Measurements from ENCODE around the gene LRRC7. TPM values are rescaled to one million over a fixed set of nuclear protein-coding genes. Genes with fewer than 3 reads are reported as not detected.

Gene LRRC7
- total RNA-seq, 1 experiment from 2014 or later: not detected

- BruUV-seq (replicated peaks): no TSS peak
- Histone ChIP-seq H3K9me3 (ENCODE audit: low read depth, low read length, poor library complexity, severe bottlenecking) (no peaks in the 10 kb centered on the region), H3K36me3 (ENCODE audit: insufficient read depth, low read length, poor library complexity, severe bottlenecking) (no peaks in the 10 kb centered on the region), H3K4me1 (ENCODE audit: insufficient read depth, low read length, poor library complexity, severe bottlenecking) (peaks cover 14% of the 10 kb centered on the region), H3K4me3 (ENCODE audit: low read depth, low read length, poor library complexity, severe bottlenecking) (no peak overlapping the region), H3K27me3 (replicated peaks; ENCODE audit: insufficient read depth, low read depth, low read length, poor library complexity) (no peaks in the 10 kb centered on the region), H3K27ac (ENCODE audit: low read depth, low read length, poor library complexity, severe bottlenecking) (no peak overlapping the region)
- TF ChIP-seq EZH2 (IDR thresholded peaks at IDR 0.05; ENCODE audit: borderline replicate concordance, low read depth, low read length, poor library complexity, severe bottlenecking): no peak
- no peak for TF ChIP-seq CTCF (conservative IDR thresholded peaks at IDR 0.05; ENCODE audit: low read depth, low read length)
- DNase-seq (ENCODE audit: low spot score): no peak
- ChIA-PET POLR2A (ENCODE audit: low non-redundant PET) (no interaction called here), CTCF (no interaction called here)
- intact Hi-C loops (cut with micrococcal nuclease; ENCODE audit: unreplicated experiment): no loop called here
Observed at GRCh38 chr1:69919129-69919921, 351.6 kb downstream of the LRRC7 start.

GRCh38 chr1:69919922-69920273, 352.2 kb downstream of the LRRC7 start:
- CTCF ChIA-PET: no interaction called here
- no TSS peak for BruUV-seq (replicated peaks)

GRCh38 chr1:69920426-69920825, 352.7 kb downstream of the LRRC7 start:
- Histone ChIP-seq H3K36me3 (ENCODE audit: insufficient read depth, low read length, poor library complexity, severe bottlenecking) (no peaks in the 10 kb centered on the region), H3K9me3 (ENCODE audit: low read depth, low read length, poor library complexity, severe bottlenecking) (no peaks in the 10 kb centered on the region), H3K4me3 (ENCODE audit: low read depth, low read length, poor library complexity, severe bottlenecking) (no peak overlapping the region), H3K27ac (ENCODE audit: low read depth, low read length, poor library complexity, severe bottlenecking) (no peak overlapping the region), H3K27me3 (replicated peaks; ENCODE audit: insufficient read depth, low read depth, low read length, poor library complexity) (no peaks in the 10 kb centered on the region), H3K4me1 (ENCODE audit: insufficient read depth, low read length, poor library complexity, severe bottlenecking) (peaks cover 4% of the 10 kb centered on the region)
- DNase-seq (ENCODE audit: low spot score): no peak
- intact Hi-C loops (cut with micrococcal nuclease; ENCODE audit: unreplicated experiment): no loop called here
- BruUV-seq (replicated peaks): no TSS peak
- no peak for TF ChIP-seq CTCF (conservative IDR thresholded peaks at IDR 0.05; ENCODE audit: low read depth, low read length)
- CTCF ChIA-PET: no interaction called here
- POLR2A ChIA-PET (ENCODE audit: low non-redundant PET): no interaction called here

More at GRCh38 chr1:69919922-69920273, 352.2 kb downstream of the LRRC7 start:
- DNase-seq (ENCODE audit: low spot score): no peak
- TF ChIP-seq CTCF (conservative IDR thresholded peaks at IDR 0.05; ENCODE audit: low read depth, low read length) (no peak), EZH2 (IDR thresholded peaks at IDR 0.05; ENCODE audit: borderline replicate concordance, low read depth, low read length, poor library complexity, severe bottlenecking) (no peak)
- POLR2A ChIA-PET (ENCODE audit: low non-redundant PET): no interaction called here
- Histone ChIP-seq H3K9me3 (ENCODE audit: low read depth, low read length, poor library complexity, severe bottlenecking) (no peaks in the 10 kb centered on the region), H3K27ac (ENCODE audit: low read depth, low read length, poor library complexity, severe bottlenecking) (no peak overlapping the region), H3K27me3 (replicated peaks; ENCODE audit: insufficient read depth, low read depth, low read length, poor library complexity) (no peaks in the 10 kb centered on the region), H3K4me1 (ENCODE audit: insufficient read depth, low read length, poor library complexity, severe bottlenecking) (peaks cover 9% of the 10 kb centered on the region), H3K4me3 (ENCODE audit: low read depth, low read length, poor library complexity, severe bottlenecking) (no peak overlapping the region), H3K36me3 (ENCODE audit: insufficient read depth, low read length, poor library complexity, severe bottlenecking) (no peaks in the 10 kb centered on the region)
- intact Hi-C loops (cut with micrococcal nuclease; ENCODE audit: unreplicated experiment): no loop called here
